ENCODE measurements around the gene GNG12.

DNA sequence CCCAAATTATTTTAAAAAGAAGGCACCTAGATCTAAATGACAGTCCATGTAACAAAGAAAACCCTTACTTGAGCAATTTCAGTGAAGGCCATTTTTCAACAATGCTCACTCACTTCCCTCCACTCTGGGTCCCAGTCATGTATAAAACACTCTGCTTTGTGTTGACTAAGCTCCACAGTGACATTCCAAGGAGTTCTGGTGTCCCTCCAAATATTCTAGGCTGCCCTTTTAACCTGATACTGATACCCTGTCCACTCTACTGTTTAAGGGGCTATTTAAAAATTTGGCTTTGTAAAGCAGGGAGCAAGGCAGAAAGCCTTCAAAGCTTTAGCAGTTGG is 73.6 kb downstream of the GNG12 start:
- no peak for TF ChIP-seq CTCF (IDR thresholded peaks at IDR 0.05)
- no peak for TF ChIP-seq POLR2A (IDR thresholded peaks at IDR 0.05)

Measured in testis (tissue), 2 donors.